MCF 10A (cell line): ENCODE measurements around the gene NR2F1-AS1. TPM values are rescaled to one million over a fixed set of nuclear protein-coding genes. Genes with fewer than 3 reads are reported as not detected.
"Not testable (repeated sequence)": the region's sequence is repeated elsewhere in the genome, so short reads cannot be mapped to it uniquely, and the experiment has no call there.

Experiments
- BruUV-seq: library from RNA; stranded (reverse); fragments of 400-500 nt; replicated peaks from 2 replicates; lab custom pipeline; 2021; lab: Mats Ljungman, UMichigan
- CTCF ChIA-PET: fragments of 300-600 bp; sonication (Branson Sonifier 250); formaldehyde crosslinking; extraction: SDS; loops from one replicate; lab custom pipeline; 2021; ENCODE audit warnings: antibody characterized with exemption, inconsistent platforms; lab: Yijun Ruan, JAX
- POLR2A ChIA-PET: fragments of 300-600, 350-650 bp; sonication (Branson Sonifier 250); formaldehyde crosslinking; extraction: SDS; loops from one replicate; lab custom pipeline; 2020; ENCODE audit warnings: antibody characterized with exemption, inconsistent platforms; lab: Yijun Ruan, JAX
- DNase-seq: peaks from one replicate; pipeline ENCODE4 v3.0.0-alpha.2; 2018; ENCODE audit not compliant: unreplicated experiment
- H3K27ac Mint-ChIP-seq: one replicate; pipeline ENCODE4 v1.8.0; 2022; ENCODE audit warnings: mild to moderate bottlenecking, low read depth, mixed read lengths; ENCODE audit not compliant: unreplicated experiment
- H3K27me3 Mint-ChIP-seq: one replicate; pipeline ENCODE4 v1.8.0; 2022; ENCODE audit warnings: mixed read lengths; ENCODE audit not compliant: insufficient read depth, unreplicated experiment
- H3K36me3 Mint-ChIP-seq: one replicate; pipeline ENCODE4 v1.8.0; 2022; ENCODE audit warnings: mild to moderate bottlenecking, moderate library complexity, mixed read lengths; ENCODE audit not compliant: insufficient read depth, unreplicated experiment
- H3K4me1 Mint-ChIP-seq: one replicate; pipeline ENCODE4 v1.8.0; 2022; ENCODE audit warnings: mixed read lengths; ENCODE audit not compliant: insufficient read depth, unreplicated experiment
- H3K4me3 Mint-ChIP-seq: one replicate; pipeline ENCODE4 v1.8.0; 2022; ENCODE audit warnings: mild to moderate bottlenecking, moderate library complexity, mixed read lengths; ENCODE audit not compliant: unreplicated experiment
- H3K9me3 Mint-ChIP-seq: one replicate; pipeline ENCODE4 v1.8.0; 2022; ENCODE audit warnings: mixed read lengths; ENCODE audit not compliant: unreplicated experiment
- intact Hi-C: fragments of 100-400 bp; cut with micrococcal nuclease; formaldehyde crosslinking; loops from 2 replicates; pipeline ENCODE4 v1.14.1; 2022
- total RNA-seq: library from RNA; stranded (reverse); gene quantifications from 2 replicates; pipeline ENCODE4 v1.2.3, GENCODE V29; 2022
- TF ChIP-seq, protein P1 (sequence below): fragments of 200-600 bp; IDR thresholded peaks from one replicate; pipeline ENCODE4 v1.8.0; 2022; ENCODE audit warnings: antibody characterized with exemption, mild to moderate bottlenecking; ENCODE audit not compliant: unreplicated experiment

The NR2F1-AS1 gene
- total RNA-seq, 1 experiment from 2014 or later: 3.2 TPM

DNA sequence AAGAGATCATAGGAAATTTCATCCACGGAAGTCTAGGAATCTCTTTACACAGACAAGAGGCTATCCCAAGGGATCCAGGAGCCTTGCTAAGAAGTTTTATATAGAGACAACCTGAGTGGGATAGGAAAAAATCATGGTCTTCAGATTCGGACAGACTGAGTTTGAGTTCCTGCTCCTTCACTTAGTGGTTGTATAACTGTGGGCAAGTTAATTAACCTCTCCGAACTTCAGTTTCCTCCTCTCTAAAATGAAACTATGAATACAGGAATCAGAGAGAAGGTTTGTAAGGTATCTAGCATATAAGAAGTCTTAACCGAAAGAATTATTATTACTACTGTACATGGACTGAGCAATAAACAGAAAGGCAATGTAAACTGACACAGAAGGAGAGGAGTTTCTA lies 35.1 kb downstream of the NR2F1-AS1 start:
- TF ChIP-seq, protein P1, sequence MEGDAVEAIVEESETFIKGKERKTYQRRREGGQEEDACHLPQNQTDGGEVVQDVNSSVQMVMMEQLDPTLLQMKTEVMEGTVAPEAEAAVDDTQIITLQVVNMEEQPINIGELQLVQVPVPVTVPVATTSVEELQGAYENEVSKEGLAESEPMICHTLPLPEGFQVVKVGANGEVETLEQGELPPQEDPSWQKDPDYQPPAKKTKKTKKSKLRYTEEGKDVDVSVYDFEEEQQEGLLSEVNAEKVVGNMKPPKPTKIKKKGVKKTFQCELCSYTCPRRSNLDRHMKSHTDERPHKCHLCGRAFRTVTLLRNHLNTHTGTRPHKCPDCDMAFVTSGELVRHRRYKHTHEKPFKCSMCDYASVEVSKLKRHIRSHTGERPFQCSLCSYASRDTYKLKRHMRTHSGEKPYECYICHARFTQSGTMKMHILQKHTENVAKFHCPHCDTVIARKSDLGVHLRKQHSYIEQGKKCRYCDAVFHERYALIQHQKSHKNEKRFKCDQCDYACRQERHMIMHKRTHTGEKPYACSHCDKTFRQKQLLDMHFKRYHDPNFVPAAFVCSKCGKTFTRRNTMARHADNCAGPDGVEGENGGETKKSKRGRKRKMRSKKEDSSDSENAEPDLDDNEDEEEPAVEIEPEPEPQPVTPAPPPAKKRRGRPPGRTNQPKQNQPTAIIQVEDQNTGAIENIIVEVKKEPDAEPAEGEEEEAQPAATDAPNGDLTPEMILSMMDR: no peak
- DNase-seq: no peak
- no TSS peak for BruUV-seq
- Mint-ChIP-seq H3K9me3 (no peaks in the 10 kb centered on the region), H3K36me3 (no peaks in the 10 kb centered on the region), H3K4me1 (no peaks in the 10 kb centered on the region), H3K27me3 (no peaks in the 10 kb centered on the region), H3K4me3 (no peak overlapping the region), H3K27ac (no peak overlapping the region)
- POLR2A ChIA-PET: no interaction called here
- intact Hi-C loops: no loop called here
- CTCF ChIA-PET: no interaction called here

DNA sequence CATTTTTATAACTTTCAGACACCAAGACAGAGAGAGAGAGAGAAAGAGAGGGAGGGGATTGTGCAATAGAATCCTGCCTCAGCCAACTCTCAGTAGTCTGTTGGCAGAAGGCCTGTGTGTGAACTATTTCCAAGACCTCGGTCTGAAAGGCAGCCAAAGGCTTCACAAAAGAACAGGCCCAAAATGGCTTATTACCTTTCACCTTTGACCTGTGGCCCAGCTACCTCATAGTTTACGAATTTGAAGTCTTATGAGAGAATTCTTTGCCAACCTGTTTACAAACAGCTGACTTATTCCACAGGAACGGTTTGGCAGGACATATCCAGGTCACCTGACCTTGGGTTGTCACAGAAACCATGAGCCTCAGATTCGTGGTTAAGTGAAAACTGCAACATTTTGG lies 48.6 kb downstream of the NR2F1-AS1 start:
- DNase-seq: peak; percentile 89
- TF ChIP-seq, protein P1: no peak
- Mint-ChIP-seq H3K27ac (no peak overlapping the region), H3K4me1 (no peaks in the 10 kb centered on the region), H3K27me3 (no peaks in the 10 kb centered on the region), H3K4me3 (no peak overlapping the region), H3K9me3 (peaks cover 15% of the 10 kb centered on the region), H3K36me3 (peaks cover 6% of the 10 kb centered on the region)
- POLR2A ChIA-PET: no interaction called here
- BruUV-seq: no TSS peak
- intact Hi-C loops: no loop called here
- CTCF ChIA-PET: interaction anchor here (0.6 kb wide), 1 partner anchor 570 kb away, joined by 4 read pairs; no protein-coding TSS in a partner anchor

DNA sequence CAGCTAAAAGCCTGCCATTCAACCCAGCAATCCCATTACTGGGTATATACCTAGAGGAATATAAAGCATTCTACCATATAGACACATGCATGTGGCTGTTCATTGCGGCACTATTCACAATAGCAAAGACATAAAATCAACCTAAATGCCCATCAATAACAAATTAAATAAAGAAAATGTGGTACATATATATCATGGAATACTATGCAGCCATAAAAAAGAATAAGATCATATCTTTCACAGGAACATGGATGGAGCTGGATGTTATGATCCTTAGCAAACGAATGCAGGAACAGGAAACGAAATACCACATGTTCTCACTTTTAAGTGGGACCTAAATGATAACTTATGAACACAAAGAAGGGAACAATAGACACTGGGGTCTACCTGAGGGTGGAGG lies 59.2 kb downstream of the NR2F1-AS1 start:
- DNase-seq, intact Hi-C loops, H3K36me3 Mint-ChIP-seq, BruUV-seq, H3K27me3 Mint-ChIP-seq, H3K4me3 Mint-ChIP-seq, H3K4me1 Mint-ChIP-seq, H3K27ac Mint-ChIP-seq, POLR2A ChIA-PET: not testable (repeated sequence)
- CTCF ChIA-PET: interaction anchor here (0.6 to 0.9 kb wide), 2 partner anchors 18 to 834 kb away, joined by 3 read pairs; no protein-coding TSS in a partner anchor
- H3K9me3 Mint-ChIP-seq: peaks cover 25% of the 10 kb centered on the region

DNA sequence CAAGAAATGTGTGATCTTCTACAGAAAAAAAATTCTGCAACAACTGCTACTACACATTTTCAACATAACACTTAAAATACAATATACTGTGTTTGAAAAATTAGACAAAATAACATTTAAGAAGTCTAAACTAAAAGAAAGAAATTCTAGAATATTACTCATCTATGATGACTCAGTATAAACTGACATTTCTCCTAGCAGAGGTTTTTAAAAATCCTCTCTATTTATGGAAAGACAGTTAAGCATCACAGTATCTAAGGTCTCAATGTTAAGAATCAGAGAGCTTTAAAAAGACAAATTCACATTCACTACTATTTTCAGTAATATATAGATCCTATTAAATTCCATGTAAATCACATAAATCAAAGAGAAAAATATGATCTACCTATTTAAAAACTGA lies 61.3 kb downstream of the NR2F1-AS1 start:
- no TSS peak for BruUV-seq
- Mint-ChIP-seq H3K4me3 (no peak overlapping the region), H3K9me3 (peaks cover 8% of the 10 kb centered on the region), H3K27me3 (no peaks in the 10 kb centered on the region), H3K27ac (no peak overlapping the region), H3K4me1 (no peaks in the 10 kb centered on the region), H3K36me3 (no peaks in the 10 kb centered on the region)
- TF ChIP-seq, protein P1: no peak
- ChIA-PET POLR2A (no interaction called here), CTCF (interaction anchor here (1.0 kb wide), 1 partner anchor 386 kb away, joined by 4 read pairs; no protein-coding TSS in a partner anchor)
- intact Hi-C loops: no loop called here
- no peak for DNase-seq

DNA sequence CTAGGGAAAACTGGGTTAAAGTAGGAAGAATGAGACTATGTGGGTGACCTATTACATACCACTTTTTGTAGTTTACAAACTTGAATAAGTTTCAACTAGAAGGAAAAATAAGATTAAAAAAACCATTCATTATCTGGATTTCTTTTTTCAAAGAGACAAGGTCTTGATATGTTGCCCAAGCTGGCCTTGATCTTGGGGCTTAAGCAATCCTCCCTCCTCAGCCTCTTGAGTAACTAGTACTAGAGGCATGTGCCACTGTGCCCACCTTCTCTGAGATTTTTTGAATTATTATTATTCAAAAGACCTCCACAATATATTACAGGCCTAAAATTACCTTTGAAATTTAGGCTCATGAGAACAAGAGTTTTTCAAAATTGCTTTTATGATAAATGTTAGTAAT lies 63.2 kb downstream of the NR2F1-AS1 start:
- DNase-seq: no peak
- Mint-ChIP-seq H3K27ac (no peak overlapping the region), H3K4me3 (no peak overlapping the region), H3K9me3 (no peaks in the 10 kb centered on the region), H3K27me3 (no peaks in the 10 kb centered on the region), H3K4me1 (no peaks in the 10 kb centered on the region), H3K36me3 (no peaks in the 10 kb centered on the region)
- no TSS peak for BruUV-seq
- POLR2A ChIA-PET: no interaction called here
- TF ChIP-seq, protein P1: no peak
- intact Hi-C loops: no loop called here
- CTCF ChIA-PET: no interaction called here
